ENCODE results near the gene LRFN2.

Gene LRFN2

DNA sequence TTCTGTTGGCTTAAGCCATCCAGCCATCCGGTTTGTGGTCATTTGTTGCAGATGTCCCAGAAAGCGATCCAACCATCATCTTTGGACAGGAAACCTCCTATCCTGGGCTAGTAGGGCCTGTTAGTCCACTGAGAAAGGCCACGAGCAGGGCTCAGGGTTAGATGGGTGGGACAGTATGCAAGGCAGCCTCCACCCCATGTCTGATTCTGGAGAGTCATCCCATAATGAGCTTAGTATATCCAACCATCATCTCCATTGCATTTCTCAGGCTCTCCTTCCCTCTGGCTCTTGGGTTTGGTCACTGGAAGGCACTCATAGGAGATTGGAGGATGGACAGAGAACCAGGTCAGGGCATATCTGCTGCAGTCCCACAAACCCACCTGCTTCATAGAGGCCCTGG is 117.8 kb downstream of the LRFN2 start:
- no peak for DNase-seq

DNA sequence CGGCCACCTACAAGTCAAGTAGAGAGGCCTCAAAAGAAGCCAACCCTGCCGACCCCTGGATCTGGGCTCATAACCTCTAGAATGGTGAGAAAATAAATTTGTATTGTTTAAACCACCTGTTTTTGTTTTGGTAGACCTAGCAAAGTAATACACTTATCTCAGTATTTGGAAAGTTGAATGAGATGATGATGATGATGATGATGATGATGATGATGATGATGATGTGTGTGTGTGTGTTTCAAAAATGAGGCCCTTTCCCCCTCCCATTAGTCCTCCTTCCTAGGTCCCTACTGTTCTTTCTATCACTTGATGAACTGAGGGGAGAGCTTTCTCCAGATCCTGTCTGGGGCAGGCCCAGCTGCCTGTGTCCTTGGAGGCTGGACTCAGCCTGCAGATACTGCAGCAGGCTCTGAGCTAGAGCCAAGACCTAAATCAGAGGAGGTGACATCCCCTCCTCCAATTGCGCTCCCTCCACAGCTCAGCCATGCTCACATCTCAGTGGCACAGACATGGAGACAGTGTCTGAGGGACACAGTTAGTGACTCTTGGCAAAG is 120.1 kb downstream of the LRFN2 start:
- no peak for DNase-seq

DNA sequence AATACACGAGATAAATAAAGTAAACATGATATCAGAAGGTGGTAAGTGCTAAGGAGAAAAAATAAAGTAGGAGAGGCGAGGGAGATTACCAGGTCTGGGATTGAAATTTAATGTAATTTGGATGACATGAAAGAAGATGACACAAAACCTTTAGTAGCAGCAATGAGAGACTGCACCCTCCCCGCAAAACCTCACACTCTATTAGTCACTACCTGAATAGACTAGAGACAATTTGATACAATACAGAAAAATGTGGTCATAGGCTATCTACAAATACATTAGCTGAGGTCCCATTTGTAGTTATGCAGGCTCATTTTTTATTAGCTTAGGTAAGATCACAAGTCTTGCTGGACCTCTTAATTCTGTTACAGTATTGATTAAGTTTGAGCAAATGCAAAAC is 125.5 kb downstream of the LRFN2 start:
- DNase-seq = no peak

DNA sequence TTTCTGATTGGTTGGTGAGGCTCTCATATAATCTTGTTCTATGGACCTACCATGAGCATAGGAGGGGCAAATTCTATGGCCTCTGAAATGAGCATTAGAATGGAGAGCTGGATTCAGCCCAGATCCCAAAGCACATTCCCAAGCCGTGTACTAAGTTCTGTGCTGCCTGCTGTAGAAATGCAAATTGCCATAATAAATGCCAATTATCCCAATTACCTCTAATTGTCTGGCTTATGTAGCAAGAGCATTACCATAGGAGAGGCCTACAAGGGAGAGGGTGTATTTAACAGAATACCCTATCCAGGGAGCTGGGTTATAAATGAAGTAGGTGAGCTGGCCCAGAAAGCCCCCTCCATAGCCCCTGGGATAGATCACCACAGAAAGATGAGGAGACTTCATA is 126.8 kb downstream of the LRFN2 start:
- no peak for DNase-seq

DNA sequence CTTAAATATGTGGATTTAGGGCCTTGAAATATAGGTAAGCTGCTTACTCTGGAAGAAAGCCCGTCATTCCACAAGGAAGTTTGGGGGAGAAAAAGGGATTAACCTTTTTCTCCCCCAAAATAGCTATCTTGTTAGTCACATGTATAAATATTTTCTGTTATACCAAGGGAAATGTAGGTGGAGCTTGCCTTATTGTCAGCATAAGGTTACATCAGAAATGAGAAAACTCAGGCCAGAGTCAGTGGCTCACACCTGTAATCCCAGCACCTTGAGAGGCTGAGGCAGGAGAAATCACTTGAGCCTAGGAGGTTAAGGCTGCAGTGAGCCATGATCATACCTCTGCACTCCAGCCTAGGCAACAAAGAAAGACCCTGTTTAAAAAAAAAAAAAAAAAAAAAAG is 129.9 kb downstream of the LRFN2 start:
- no peak for DNase-seq

DNA sequence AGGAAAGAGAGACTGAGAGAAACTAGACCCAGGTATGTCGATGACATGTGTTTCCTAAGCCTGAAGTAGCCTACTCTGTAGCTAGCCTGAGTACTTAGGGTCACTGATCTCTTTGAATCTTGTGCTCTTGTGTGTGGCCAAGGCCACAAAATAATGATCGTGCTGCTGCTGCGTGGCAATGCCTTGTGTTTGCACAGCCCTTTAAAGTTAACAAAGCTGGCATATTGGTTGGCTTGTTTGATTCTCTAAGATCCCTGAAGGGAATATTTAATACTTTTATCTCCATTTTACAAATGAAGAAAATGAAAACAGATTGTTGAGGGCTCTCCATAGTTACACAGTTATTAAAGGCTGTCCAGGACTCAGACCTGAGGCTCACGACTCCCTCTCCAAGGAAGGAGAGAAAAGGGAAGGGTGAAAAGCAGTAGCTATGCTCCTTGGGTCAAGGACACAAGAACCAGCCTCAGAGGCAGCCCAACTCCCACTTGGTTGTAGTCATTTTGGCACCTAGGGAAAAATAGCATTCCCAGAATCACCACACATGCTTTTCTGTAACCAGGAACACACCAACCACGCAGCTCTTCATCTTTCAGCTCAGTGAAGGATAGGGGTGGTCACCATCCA is 130.7 kb downstream of the LRFN2 start:
- DNase-seq = no peak

DNA sequence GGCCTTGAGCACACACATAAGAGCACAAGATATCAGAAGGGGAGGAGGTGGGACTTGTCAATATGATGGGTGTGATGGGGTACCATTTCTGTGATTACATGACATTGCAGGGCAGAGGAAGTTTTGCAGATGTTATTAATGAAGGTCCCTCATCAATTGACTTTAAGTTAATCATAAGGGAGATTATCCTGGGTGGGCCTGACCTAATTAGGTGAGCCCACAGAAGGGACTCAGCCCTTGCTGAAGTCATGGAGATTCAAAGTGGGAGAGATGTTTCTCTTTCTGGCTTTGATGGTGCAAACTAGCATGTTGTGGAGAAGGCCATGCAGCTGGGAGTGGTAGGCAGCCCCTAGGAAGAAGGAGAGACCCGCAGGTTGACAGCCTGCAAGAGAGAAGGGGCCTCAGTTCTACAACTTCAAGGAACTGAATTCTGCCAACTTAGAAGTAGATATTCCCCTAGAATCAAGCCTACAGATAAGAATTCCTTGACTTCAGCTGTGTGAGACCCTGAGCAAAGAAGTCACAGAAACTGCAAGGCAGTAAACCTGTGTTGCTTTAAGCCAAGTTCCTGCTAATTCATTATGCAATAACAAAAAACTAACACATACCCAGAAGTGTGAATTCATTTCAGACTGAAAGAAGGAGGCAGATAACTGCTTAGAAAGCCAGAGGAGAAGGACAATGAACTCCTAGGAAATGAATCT is 131.3 kb downstream of the LRFN2 start:
- DNase-seq = no peak

DNA sequence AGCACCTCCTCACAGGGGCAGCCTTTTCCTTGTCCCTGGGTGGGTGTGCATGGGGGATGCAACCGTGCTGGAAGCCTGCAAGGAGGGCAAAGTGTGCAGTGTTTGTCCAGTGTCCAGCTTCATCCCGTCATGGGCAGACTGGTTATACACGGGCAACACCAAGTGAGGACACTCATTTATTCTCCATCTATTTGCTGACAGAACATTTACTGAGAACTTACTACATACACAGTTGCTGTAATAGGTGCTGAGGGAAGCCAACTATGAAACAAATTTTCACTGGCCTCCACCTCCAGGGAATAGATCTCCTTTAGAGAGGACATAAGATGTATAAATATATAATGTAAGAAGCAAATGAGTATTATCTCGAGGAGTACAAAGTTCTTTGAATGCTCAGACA is 136.7 kb downstream of the LRFN2 start:
- no peak for DNase-seq

DNA sequence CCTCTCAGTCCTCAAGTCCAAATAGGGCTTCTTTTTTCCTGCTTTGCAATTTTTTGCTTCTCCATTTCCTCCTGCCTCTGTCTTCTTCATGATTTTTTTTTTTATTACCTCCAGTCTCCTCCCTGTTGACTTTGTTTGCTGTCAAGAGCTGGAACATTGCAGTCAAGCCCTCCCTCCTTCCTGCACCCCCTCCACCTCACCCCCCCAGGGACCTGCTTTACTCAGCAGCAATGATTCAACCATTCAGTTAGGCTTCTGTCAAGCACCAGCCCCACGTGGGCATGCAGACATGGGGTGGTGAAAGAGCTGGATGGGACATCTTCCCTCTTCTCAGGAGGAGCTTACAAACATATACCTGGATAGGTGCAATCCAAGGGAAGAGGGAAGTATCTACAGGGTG is 142.4 kb downstream of the LRFN2 start:
- no peak for DNase-seq

DNA sequence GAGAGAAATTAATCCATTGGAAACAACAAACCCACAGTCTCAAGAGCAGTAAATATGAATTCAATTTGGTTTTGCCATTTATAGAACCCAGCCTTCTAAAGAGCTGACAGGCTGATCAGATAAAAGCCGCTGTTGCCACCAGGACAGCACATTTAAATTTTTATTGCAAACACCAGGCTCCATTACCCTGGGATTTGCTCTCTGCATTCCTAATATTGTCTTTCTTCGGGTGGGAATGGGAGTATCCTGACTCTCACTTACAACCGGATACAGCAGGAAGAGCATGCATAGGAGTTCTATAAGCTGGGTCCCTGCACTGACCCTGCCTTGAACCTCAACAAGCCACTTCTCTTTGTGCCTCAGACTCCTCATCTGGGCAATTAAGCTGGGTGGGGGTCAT is 142.9 kb downstream of the LRFN2 start:
- DNase-seq = no peak

DNA sequence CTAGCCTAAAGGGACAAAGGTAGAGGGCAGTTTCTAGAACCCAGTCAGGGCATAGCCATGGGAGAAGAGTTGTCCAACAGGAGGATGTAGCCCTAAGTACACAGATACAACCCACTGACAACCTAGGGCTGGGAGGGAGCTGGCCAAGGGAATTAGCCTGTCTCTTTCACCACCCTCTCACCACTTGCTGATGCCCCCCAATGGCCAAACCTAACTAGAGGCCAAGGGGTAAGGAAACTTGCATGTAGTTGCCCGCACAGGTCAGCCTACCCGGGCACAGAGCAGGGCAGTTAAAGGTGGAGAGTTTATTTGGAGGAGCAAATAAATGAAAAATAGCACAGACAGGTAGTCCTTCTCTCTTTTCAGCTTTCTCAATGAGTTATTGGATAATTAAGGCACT is 143.3 kb downstream of the LRFN2 start:
- no peak for DNase-seq

DNA sequence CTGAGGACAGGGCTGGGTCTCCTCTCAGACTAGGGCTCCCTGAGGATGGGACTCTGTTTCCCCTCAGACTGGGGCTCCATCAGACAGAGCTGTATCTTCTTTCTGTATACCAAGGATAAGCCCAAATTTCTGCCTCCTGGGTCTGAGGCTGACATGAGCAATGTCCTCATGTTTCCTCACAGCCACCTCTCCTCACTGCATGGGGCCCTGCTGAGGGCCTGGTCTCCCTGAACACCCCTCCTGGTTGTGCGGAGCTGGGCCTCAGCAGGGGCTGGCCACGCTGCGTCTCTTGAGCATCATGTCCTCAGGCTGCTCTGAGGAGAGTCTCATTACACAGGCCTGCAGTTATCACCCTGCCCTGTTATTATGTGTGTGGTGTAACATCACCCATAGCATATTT is 144.6 kb downstream of the LRFN2 start:
- no peak for DNase-seq

DNA sequence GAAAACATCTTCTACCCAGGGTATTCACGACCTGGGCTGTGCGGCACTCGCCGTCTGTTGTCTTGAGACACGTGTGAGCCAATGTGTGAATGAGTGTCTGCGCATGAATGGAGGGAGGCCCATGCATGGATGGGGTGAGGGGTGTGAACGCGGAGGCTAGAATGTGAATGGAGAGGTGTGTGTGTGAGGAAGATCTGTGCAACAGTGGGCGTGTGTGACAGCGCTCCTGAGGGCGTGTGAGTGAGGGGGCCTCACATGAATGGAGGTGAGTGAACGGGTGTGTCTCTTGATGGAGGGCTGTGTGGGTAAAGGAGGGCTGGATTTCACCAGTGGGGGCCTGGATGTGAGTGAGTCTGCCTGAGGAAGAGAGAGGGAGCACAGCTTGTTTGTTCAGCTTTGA is 146.0 kb downstream of the LRFN2 start:
- DNase-seq = no peak

DNA sequence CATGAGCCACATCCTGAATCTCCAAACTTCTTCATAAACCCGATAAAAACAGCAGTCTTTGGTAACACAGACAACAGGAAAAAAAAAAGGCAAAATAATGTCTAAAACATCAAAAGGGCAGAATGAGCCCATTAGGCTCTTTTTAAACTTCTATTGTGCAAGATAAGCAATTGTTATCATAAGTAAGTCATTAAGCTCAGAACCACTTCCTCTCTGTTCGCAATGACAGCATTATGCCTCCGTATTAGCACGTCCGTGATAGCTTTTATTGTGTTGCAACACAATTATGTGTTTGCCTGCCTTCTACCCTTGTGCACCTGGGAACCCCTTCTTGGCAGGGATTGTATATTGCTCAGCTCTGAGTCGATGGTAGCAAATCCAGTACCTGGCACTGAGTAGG is 147.1 kb downstream of the LRFN2 start:
- no peak for DNase-seq

DNA sequence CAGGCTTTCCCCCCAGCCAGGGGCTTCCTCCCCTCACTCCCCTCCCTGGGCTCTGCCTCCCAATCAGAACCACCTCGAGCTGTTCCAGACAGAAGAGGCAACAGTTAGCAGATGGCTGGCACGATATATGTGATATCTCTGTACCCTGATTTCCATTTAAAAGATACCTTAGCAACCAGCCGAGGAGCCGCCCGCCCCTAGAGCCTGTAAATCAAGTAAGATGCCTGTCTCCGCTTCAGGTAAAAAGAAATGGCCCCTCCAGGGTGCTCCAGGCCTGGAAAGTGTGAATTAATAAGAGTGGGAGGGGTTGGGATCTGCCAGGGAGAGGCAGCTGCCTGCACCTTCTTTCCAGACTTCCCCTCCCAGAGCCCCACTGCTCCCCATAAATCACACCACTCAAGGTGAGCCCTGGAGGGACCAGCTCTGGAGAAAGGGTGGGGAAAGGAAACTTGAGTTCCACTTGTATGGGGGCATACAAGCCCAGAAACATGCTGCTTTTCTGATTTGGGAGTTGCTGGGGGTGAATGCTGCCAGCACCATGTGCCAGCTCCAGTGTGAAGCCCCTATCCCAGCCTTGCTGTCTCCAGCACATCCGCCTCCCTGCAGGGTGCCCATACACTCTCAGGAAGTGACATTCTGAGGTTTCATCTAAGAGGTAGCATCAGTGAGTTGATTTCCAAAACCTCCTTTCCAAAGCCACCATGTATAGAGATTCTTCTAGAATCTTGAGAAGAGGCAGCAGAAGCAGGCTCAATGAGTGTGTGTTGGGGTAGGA is 148.0 kb downstream of the LRFN2 start:
- no peak for DNase-seq

DNA sequence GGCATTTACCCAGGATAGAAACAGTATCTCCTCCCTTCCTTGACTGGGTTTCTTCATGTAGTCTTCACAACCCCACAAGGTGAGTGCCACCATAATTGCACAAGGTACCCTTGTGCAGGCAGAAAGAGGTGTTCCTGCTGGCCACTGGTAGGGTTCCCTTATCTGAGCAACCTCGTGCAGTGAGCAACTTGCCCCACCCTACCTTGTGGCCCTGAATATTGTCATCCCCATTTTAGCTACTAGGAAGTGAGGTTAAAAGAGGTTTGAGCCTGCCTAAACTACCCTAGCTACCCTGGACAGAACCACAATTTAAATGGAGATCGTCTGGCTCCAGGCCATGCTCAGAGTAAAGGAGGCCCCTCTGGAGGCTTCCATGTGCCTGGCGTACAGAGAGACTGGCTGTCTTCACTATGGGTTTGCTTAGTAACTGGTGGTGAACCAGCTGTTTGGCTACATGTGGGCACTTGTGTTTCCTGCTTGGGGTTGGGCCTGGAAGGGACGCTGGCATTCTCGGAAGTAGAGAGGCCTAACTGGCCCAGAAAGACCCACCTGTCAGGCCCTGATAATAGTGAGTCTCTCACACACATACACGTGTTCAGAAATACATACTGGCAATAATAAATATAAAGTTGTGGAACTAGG is 148.8 kb downstream of the LRFN2 start:
- no peak for DNase-seq

DNA sequence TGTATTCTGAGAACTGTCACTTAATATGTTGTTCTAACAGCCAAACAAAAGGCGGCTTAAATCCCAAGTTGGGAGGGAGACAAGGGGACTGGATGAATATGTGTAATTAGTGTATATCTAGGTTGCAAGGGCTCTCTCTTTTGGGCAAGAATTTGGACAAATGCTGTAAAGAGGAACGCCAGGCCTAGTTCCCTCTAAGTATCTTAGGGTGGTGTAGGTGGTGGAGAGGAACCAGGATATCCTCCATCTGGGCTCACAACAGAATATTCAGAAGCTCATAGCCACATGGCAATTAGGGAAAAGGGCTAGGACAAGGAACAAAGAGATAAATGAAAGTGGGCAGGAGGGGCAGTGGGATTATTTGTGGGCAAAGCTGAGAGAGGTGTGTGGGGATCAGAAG is 149.5 kb downstream of the LRFN2 start:
- no peak for DNase-seq

DNA sequence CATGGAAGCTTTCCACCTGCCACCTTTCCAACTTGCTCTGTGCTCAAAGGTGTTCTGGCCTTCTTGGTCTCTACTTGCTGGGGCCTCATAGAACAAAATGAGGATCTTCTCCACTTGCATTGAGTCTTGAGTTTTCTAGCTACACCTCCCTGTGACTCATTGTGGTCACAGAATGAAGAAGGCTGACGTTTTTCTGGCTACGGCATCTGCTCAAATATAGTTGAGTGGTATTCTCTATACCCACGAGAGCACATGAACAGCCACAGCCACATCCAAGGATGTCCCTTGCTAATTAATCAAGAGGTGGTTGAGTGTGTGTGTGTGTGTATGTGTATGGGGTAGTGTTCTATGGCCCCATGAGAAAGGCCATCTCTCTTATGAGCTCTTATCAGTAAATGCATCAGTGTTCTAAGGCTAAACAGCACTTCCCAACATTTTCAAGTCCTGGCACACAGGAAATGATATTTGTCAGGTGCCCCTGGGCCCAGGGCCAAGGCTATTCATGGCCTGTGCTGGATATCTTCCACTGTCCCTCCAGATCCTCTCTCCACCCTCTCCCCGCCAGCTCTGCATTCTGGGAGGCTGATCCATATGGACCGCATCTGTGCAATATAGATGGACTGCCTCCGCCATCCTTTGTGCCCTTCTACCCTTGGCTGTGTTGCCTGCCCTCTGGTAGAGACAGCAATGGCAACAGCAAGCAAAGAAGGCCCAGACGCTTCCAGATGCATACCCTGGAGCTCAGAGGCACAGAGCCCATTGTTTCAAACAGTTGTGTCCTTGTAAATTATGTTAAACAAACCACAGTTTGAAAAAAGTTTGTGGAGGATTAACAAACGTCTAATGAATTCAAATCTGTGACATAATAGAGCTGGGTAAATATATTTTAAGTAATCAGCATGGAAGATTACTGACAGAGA is 150.2 kb downstream of the LRFN2 start:
- no peak for DNase-seq

DNA sequence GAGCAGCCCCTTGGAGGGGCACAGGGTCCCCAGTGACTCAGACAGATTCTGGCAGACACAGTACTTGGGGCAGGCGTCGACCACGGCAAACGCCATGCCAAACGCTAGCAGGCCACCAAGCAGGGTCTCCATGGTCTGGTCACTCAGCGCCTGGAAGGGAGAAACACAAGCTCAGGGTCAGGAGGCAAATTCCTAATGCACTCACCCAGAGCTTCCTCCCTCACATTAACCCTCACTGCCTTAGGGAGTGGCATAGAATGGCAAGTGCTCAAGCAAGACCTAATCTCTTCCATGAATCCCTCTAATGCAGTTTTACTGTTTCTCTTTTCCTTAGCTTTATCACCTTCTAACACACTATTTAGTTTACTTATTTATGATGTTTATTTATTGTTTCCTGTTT is 154.2 kb downstream of the LRFN2 start:
- DNase-seq = no peak

DNA sequence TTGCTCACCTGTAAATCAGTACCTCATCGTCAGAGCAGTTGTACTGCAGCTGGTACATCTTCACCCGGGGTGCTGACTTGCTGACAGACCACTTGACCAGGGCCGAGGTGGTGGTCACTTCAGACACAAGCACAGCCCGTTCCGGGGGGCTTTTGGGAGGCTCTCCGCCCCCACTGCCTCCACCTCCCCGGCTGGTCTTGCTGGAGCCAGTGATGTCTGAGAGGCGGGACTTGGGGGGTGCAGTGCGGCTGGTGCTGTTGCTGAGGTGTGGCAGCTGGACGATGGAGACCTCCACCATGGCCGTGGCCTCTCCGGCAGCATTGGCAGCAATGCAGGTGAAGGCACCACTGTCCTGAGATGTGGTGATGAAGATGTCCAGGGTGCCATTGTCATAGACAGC is 155.5 kb downstream of the LRFN2 start:
- DNase-seq = no peak

DNA sequence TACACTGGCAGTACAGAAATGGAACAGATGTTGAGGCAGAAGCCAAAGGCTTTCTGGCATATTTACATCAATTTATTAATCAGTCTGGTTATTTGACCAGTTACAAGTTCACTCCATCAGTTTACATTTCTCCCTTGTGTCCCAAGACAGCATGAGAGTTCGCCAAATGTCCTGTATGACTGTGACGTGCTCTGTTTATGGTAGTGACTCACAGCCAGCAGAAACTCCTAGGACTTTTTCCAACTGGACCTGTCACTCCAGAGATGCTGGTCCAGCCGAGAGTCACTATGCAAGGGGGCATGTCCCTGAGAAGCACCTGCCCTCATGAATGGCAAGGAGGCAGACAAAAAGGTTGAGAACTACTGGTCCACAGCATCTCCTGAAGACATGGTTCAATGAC is 160.0 kb downstream of the LRFN2 start:
- no peak for DNase-seq

DNA sequence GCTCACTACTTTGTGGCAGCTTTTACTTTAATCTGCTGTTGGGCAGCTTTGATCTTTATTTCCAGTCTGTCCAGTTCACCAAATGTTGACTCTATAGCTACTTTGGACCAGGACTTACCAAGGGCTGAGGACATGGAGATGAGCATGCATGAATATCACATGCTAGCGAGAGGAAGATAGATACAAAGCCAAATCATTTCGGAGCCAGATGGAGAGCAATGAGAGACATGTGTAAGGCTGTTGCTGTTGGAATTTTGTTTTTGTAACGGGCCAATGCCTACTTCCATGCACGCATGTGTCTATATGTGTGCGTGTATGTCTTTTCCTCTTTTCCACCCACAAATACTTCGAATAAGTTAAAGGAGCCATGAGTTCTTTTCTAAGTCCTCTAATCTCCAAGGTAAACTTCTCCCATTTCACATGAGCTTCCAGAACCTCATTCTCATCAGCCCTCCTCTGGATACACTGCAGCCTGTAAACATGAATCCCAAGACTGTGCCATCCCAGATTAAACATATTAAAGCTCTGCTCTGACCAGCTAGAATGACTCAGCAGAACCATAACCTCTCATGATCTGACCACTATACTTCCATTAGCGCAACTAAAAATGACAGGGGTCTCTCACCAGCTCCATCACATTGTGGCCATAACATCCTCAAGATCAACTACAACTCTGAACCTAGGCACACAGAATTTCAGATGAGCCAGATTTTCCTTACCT is 160.7 kb downstream of the LRFN2 start:
- DNase-seq = no peak

All from HCEC 1CT (cell line).